NCI-H82 treated with DMSO at 0.1 percent for 48 hours (cell line): ENCODE results near the gene PAX2.

ENCODE experiments used
- DNase-seq: peaks from one replicate; lab custom pipeline; 2025; ENCODE audit not compliant: unreplicated experiment; lab: John Stamatoyannopoulos, UW

PAX2 gene

DNA sequence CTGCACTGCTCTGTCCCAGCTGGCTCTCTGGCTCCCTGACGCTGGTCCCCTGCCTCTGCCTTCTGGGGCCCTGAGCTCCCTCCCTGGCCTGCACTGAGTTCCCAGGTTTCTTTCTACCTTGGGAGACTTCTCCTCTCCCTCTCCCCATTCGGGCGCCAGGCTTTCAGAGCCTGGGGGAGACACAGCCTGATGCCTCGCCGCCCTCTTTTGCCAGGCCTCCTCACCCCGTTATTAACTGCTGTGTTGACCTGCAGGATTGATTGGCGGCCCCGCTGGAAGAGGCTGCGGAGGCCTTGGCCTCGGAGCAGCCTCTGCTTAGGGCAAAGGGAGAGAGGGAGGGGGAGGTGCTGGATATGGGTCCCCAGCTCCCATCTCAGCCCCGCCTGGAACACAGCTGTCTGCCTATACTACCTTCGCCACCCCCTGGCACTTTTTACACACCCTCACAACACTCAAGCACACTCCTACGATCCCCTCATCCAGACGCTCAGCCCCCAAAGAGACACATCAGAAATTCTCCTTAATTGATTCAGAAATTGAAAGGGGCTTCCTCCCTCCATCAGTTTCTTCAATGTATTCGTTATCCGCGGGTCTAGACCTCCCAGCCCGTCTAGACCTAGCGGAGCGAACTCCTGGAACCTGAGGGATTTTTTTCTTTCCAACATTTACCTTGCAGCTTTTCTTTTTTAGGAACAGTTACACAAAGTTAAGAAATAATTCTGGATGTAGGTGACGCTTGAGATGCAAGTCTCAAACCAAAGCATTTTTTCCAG lies 7.1 kb upstream of the PAX2 start:
- no peak for DNase-seq

DNA sequence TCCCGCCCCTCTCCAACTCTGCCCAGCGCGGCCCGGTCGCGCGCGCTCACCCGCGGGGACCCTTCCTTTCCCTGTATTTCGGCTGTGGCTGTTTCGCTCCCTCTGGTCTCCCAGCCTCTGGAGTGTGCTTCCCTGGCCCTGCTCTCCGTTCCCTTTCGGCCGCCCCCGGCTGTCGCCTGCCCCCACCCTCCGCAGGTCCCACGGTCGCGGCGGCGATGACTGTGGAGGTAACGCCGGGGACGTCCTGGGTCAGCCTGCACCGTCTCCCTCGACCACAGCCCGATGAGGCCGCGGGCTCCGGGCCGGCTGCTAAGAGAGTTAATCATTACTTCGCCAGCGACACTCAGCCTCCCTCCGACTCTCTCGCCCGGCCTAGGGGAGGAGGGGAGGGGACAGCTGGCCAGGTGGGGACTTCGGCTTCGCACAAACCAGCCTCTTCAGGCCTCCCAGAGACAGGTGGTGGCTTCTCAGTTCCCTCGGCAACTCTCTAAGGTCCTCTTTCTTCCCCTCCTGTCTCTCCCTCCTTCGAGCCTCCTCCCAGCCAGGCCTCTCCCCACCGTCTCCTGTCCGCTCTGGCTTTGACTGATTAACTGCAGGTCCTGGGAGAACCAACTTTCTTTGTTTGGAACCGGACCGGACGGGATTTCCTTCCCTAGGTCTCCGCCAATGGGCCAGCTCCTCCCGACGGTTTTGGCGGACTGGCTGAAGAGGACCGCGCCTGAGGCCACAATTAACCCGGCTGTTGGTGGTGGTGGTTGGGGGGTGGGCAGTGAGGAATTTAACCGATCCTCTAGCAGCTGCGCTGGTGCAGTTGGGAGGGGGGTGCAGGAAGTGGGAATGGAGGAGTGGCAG lies 5.6 kb upstream of the PAX2 start:
- no peak for DNase-seq

DNA sequence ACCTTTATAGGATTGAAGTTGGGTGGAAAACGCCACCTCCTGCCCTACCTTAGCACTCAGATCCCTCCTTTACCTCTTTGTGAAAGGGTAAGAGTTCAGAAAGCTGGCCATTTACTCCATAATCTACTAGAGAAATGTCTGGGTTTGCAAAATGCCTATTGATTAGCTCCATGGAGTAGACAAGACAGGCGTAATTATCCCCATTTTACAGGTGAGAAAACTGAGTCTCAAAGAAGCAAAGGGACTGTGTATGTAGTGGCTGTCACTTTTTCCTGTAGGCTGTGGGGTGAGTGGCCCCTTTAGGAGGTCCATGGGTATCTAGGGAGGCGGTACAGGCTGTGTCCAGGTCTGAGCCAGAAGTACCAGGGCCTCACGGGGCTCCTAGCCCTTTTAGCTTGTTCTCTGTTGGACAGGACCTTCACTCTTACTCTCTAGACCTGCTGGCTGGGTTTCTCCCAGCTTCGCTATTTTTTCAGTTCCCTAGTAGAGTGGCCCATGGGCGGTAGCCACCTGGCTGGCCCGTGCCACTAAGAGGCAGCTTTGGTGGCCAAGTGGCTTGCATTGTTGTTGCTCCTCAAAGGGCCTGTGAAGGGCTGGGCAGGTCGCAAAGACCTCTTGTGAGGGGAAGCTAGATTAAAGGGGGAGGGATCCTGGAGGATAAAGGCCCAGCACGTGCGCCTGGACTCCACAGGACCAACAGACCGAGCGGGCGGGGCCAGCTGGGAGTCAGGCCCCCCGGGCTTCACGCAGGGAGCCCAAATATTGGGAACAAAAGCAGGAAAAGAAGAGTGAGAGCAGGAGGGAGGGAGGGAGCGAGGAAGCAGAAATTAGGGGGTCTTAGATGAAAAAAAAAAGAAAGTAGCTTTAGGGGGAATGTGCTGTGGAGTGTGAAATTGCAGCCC lies 4.7 kb upstream of the PAX2 start:
- DNase-seq, result no peak

DNA sequence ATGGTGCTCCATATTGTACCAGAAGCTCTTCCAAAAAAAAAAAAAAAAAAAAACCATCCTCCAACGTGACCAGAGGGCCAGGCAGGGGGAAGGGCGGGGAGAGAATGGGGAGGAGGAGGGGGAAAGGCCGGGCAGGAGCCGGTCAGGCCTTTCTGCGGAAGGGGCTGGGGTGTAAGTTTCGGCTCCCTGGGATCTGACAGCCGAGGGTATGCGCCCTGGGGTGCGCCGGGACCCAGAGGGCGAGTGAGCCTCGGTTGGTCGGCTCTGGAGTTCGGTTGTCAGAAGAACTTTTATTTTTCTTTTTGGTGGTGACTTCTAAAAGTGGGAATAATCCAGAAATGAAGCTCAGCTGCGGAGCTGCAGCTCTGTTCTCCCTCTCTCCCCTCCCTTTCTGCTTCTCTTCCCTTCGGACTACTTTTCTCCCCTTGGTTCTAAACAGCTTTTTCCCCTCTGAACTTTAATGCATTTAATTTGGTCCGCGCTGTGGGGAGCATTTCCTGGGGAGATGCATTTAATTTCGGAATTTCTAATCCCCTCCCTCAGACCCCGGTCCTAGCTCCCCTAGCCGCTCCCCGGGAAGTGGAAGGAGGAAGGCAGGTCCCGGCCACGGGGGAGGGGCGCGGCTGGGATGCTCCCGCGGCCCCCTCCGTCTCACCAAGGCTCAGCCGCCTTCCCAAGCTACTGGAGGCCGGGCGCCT lies 3.9 kb upstream of the PAX2 start:
- DNase-seq, result no peak

GRCh38 chr10:100742076-100742771 lies 3.2 kb upstream of the PAX2 start:
- DNase-seq, result no peak

DNA sequence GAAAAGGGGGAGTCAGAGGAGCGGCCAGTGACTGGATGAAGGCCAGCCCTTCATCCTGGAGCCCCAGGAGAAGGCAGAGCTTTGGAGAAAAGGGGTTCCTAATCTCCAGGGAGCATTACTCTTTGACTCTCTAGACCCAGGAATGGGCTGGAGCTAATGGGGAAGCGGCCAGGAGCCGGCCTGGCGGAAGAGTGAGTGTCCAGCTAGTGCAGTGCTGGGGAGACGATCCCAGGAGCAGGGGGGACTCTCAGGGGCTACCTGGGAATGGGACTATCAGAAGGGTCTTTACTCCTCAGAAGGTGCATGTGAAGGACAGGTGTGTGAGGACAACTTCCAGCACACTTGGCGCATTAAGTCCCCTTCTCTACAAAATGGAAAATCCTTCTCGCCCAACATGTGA lies 2.4 kb upstream of the PAX2 start:
- DNase-seq, result no peak

- peak; percentile 13 for DNase-seq
Observed at GRCh38 chr10:100743626-100744135, 1.7 kb upstream of the PAX2 start.

DNA sequence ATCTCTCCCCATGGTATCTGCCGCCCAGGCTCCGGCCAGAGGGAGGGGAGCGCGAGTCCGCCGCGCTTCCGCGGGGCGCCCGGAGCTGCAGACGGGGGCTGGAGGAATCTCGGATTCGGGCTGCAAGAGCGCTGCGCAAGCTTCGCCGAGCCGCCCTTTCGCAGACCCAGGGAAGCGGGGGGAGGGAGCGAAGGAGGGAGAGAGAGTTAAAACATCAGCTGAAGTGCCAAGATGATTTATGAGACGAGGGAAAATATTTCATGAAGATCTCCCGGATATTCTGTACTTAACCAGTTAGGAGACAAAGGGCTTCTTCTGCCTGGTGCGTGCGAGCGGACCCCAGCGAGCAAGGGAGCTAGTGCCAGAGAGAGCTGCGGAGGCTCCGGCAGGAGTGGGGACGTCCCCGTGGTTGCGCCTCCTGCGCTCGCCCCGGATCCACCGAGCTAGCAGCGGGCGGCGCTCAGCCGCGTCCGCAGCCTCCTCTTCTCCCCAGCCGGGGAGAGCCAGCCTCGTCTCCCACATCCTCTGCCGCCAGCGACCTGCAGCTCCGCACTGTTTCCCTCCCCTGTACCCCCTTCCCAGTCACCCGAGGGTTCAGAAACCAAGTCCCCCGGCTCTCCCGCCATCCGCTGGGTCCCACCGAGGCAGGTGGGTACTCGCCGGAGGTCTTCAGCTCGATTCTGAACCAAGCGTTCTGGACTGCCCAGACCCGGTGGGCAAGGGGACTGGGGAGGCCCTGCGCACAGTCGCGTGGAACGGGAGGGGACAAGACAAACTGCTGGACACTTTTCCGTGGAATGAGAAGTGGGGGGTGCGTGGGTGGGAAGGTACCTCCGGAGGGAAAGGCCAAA lies 1.0 kb upstream of the PAX2 start:
- DNase-seq, result no peak

DNA sequence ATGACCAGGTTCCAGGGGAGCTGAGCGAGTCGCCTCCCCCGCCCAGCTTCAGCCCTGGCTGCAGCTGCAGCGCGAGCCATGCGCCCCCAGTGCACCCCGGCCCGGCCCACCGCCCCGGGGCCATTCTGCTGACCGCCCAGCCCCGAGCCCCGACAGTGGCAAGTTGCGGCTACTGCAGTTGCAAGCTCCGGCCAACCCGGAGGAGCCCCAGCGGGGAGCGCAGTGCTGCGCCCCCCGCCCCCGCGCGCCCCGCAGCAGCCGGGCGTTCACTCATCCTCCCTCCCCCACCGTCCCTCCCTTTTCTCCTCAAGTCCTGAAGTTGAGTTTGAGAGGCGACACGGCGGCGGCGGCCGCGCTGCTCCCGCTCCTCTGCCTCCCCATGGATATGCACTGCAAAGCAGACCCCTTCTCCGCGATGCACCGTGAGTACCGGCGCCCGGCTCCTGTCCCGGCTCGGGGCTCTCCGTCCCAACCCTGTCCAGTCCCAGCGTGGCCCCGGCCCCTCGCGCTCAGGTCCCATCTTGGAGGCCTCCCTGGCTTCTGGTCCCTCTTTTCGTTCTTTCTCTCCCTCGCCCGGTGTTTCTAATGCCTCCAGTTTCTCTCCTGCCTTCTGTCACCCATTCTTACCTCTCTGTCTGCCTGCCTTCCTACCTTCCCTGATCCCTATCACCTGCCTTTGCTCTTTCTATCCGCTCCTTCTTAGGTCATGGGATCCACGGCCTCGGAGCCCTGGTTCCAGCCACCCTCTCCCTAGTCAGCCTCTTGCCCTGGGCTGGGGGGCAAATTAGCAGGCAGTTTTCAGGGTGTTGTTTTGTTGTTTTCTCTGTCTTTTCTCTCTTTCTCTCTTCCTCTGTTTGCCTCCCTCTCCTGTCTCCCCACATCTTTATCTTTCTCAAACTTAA lies 751 bp downstream of the PAX2 start:
- DNase-seq, result no peak

- DNase-seq, result no peak
Observed at GRCh38 chr10:100746784-100747455, 1.5 kb downstream of the PAX2 start.

- no peak for DNase-seq
Observed at GRCh38 chr10:100747456-100748230, 2.3 kb downstream of the PAX2 start.

- no peak for DNase-seq
Observed at GRCh38 chr10:100748231-100749058, 3.1 kb downstream of the PAX2 start.

DNA sequence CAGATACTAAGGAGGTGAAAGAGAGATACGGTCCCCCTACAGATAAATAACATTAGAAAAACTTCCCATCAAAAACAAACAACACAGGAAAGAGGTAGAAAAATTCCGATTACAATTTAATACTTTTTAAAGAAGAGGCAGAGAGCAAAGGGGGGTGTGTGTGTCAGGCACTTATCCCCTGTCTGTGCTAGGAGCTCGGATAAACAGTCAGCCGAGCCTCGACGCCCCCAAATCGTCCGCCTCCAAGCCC lies 3.6 kb downstream of the PAX2 start:
- no peak for DNase-seq

GRCh38 chr10:100749309-100750217 lies 4.2 kb downstream of the PAX2 start:
- DNase-seq, result no peak
